Measurements from ENCODE around the gene LRRC8D. TPM values are rescaled to one million over a fixed set of nuclear protein-coding genes. Genes with fewer than 3 reads are reported as not detected.

Gene LRRC8D
- total RNA-seq, 2 donors from 2014 or later, result 7.6 to 13.0 TPM

GRCh38 chr1:89927478-89927877 lies 106.6 kb downstream of the LRRC8D start:
- ATAC-seq (no peak), DNase-seq (no peak)
- Histone ChIP-seq H3K4me1 (no peaks in the 10 kb centered on the region), H3K36me3 (replicated peaks in 1 of 2; ENCODE audit: insufficient read depth in 1 of 2, low read depth in 2 of 2) (no peaks in the 10 kb centered on the region), H3K9me3 (no peaks in the 10 kb centered on the region), H3K4me3 (no peak overlapping the region), H3K27me3 (no peaks in the 10 kb centered on the region), H3K27ac (no peak overlapping the region)
- TF ChIP-seq POLR2A (IDR thresholded peaks at IDR 0.05) (no peak), CTCF (IDR thresholded peaks at IDR 0.05) (no peak)
- 87 to 89% methylated on average over 1 of the region's 1 CpG for WGBS, 2 donors
- intact Hi-C loops (cut with DNase I), result no loop called here

- no peak overlapping the region for H3K4me3 ChIP-seq
- TF ChIP-seq POLR2A (IDR thresholded peaks at IDR 0.05), result no peak
- no peak for TF ChIP-seq CTCF (IDR thresholded peaks at IDR 0.05)
- no peak for DNase-seq
- H3K27me3 ChIP-seq, result no peaks in the 10 kb centered on the region
- H3K36me3 ChIP-seq (replicated peaks in 1 of 2; ENCODE audit: insufficient read depth in 1 of 2, low read depth in 2 of 2), result no peaks in the 10 kb centered on the region
- intact Hi-C loops (cut with DNase I), result no loop called here
- WGBS, 2 donors, result 95 to 100% methylated on average over 2 of the region's 2 CpGs
- H3K27ac ChIP-seq, result no peak overlapping the region
- no peaks in the 10 kb centered on the region for H3K9me3 ChIP-seq
- ATAC-seq, result no peak
- no peaks in the 10 kb centered on the region for H3K4me1 ChIP-seq
Observed at GRCh38 chr1:89928506-89928905, 107.7 kb downstream of the LRRC8D start.

GRCh38 chr1:89929467-89930063 lies 108.7 kb downstream of the LRRC8D start:
- no peak for ATAC-seq
- 98 to 99% methylated on average over 6 of the region's 6 CpGs for WGBS, 2 donors
- intact Hi-C loops (cut with DNase I), result no loop called here
- Histone ChIP-seq H3K4me1 (no peaks in the 10 kb centered on the region), H3K36me3 (replicated peaks in 1 of 2; ENCODE audit: insufficient read depth in 1 of 2, low read depth in 2 of 2) (peaks cover 0 to 2% of the 10 kb centered on the region in 2 donors), H3K9me3 (no peaks in the 10 kb centered on the region), H3K27ac (no peak overlapping the region), H3K27me3 (no peaks in the 10 kb centered on the region), H3K4me3 (no peak overlapping the region)
- TF ChIP-seq CTCF (IDR thresholded peaks at IDR 0.05) (no peak), POLR2A (IDR thresholded peaks at IDR 0.05) (no peak)
- DNase-seq, result no peak

- no peak for ATAC-seq
- intact Hi-C loops (cut with DNase I), result no loop called here
- Histone ChIP-seq H3K27me3 (no peaks in the 10 kb centered on the region), H3K27ac (no peak overlapping the region), H3K4me3 (no peak overlapping the region), H3K9me3 (no peaks in the 10 kb centered on the region), H3K4me1 (no peaks in the 10 kb centered on the region), H3K36me3 (replicated peaks in 1 of 2; ENCODE audit: insufficient read depth in 1 of 2, low read depth in 2 of 2) (peaks cover 0 to 7% of the 10 kb centered on the region in 2 donors)
- no peak for TF ChIP-seq CTCF (IDR thresholded peaks at IDR 0.05)
- TF ChIP-seq POLR2A (IDR thresholded peaks at IDR 0.05), result no peak
- no peak for DNase-seq
- 83 to 93% methylated on average over 2 of the region's 2 CpGs for WGBS, 2 donors
Observed at GRCh38 chr1:89930579-89930978, 109.7 kb downstream of the LRRC8D start.

GRCh38 chr1:89931964-89932363 lies 111.1 kb downstream of the LRRC8D start:
- no peaks in the 10 kb centered on the region for H3K4me1 ChIP-seq
- no peaks in the 10 kb centered on the region for H3K27me3 ChIP-seq
- 52 to 76% methylated on average over 4 of the region's 4 CpGs for WGBS, 2 donors
- H3K9me3 ChIP-seq, result no peaks in the 10 kb centered on the region
- no peak for TF ChIP-seq CTCF (IDR thresholded peaks at IDR 0.05)
- TF ChIP-seq POLR2A (IDR thresholded peaks at IDR 0.05), result no peak
- ATAC-seq (peak; percentile 59), DNase-seq (no peak)
- intact Hi-C loops (cut with DNase I), result no loop called here
- no peak overlapping the region for H3K4me3 ChIP-seq
- peaks cover 0 to 7% of the 10 kb centered on the region in 2 donors for H3K36me3 ChIP-seq (replicated peaks in 1 of 2; ENCODE audit: insufficient read depth in 1 of 2, low read depth in 2 of 2)
- H3K27ac ChIP-seq, result no peak overlapping the region
